Keratinocyte (primary cell): ENCODE data around the gene PIGZ. TPM values are rescaled to one million over a fixed set of nuclear protein-coding genes. Genes with fewer than 3 reads are reported as not detected.

Experiments
- DNase-seq: peaks from one replicate; pipeline ENCODE4 v3.0.0-alpha.2; 2011; ENCODE audit warnings: low read depth, missing footprints, low spot score
- FAIRE-seq: peaks from 2 replicates; lab custom pipeline; 2011; peaks lifted over from hg19 to GRCh38; lab: Jason Lieb, UNC
- H2AFZ ChIP-seq: 2 replicates; pipeline ENCODE4 v1.6.0; 2012; ENCODE audit warnings: low read length, control low read depth, inconsistent platforms; ENCODE audit not compliant: control insufficient read depth
- H3K27ac ChIP-seq: 2 replicates; pipeline ENCODE4 v1.5.1; 2011; ENCODE audit warnings: low read length; ENCODE audit not compliant: control insufficient read depth, insufficient read depth
- H3K27me3 ChIP-seq: 3 replicates; pipeline ENCODE4 v1.6.0; 2011; ENCODE audit warnings: low read length; ENCODE audit not compliant: control insufficient read depth, insufficient read depth; ENCODE audit errors: extremely low read depth
- H3K36me3 ChIP-seq, 2 experiments: 2 replicates in 1 of 2; 3 replicates in 1 of 2; pipeline ENCODE4 v1.5.1; 2011; ENCODE audit warnings: low read length in 2 of 2, mild to moderate bottlenecking in 1 of 2; ENCODE audit not compliant: control insufficient read depth in 2 of 2, insufficient read depth in 2 of 2; ENCODE audit errors: extremely low read depth in 1 of 2
- H3K4me1 ChIP-seq: 3 replicates; pipeline ENCODE4 v1.5.1; 2011; ENCODE audit warnings: low read length; ENCODE audit not compliant: control insufficient read depth, insufficient read depth; ENCODE audit errors: extremely low read depth
- H3K4me2 ChIP-seq: 3 replicates; pipeline ENCODE4 v1.6.0; 2011; ENCODE audit warnings: low read depth, low read length; ENCODE audit not compliant: control insufficient read depth, insufficient read depth; ENCODE audit errors: extremely low read depth
- H3K4me3 ChIP-seq, 3 experiments: fragments of 200-600 bp in 1 of 3; sonication (generic) in 1 of 3; 2 replicates in 2 of 3; 3 replicates in 1 of 3; pipeline ENCODE4 v1.5.1; 2011 to 2016; ENCODE audit warnings: low read length in 3 of 3, mild to moderate bottlenecking in 3 of 3, control low read depth in 2 of 3, inconsistent platforms in 1 of 3, low read depth in 1 of 3, mixed read lengths in 1 of 3, mixed run types in 1 of 3, moderate library complexity in 1 of 3; ENCODE audit not compliant: control insufficient read depth in 2 of 3, insufficient read depth in 2 of 3; ENCODE audit errors: extremely low read depth in 1 of 3
- H3K79me2 ChIP-seq: 2 replicates; pipeline ENCODE4 v1.6.0; 2012; ENCODE audit warnings: low read length; ENCODE audit not compliant: control insufficient read depth, insufficient read depth
- H3K9ac ChIP-seq: 3 replicates; pipeline ENCODE4 v1.6.0; 2011; ENCODE audit warnings: low read length; ENCODE audit not compliant: control insufficient read depth, insufficient read depth; ENCODE audit errors: extremely low read depth
- H3K9me1 ChIP-seq: 3 replicates; pipeline ENCODE4 v1.6.0; 2011; ENCODE audit warnings: low read length; ENCODE audit not compliant: control insufficient read depth, insufficient read depth; ENCODE audit errors: extremely low read depth
- H3K9me3 ChIP-seq: 2 replicates; pipeline ENCODE4 v1.5.1; 2012; ENCODE audit warnings: low read depth, low read length; ENCODE audit not compliant: control insufficient read depth
- H4K20me1 ChIP-seq: 3 replicates; pipeline ENCODE4 v1.6.0; 2011; ENCODE audit warnings: low read length; ENCODE audit not compliant: control insufficient read depth, insufficient read depth; ENCODE audit errors: extremely low read depth
- EZH2 ChIP-seq: IDR thresholded peaks from one replicate; pipeline ENCODE4 v1.6.1; 2012; ENCODE audit warnings: inconsistent platforms, mild to moderate bottlenecking, low read length, moderate library complexity
- dilution Hi-C: fragments of 300-500 bp; cut with MboI; formaldehyde crosslinking; loops from one replicate; pipeline ENCODE4 v1.7.0; 2020; ENCODE audit warnings: low sequenced_read_pairs; ENCODE audit not compliant: extremely low pct_ligation_motif_present
- polyA plus RNA-seq, 5 experiments: library from polyadenylated mRNA; depleted of rRNA in 3 of 5; stranded (reverse) in 3 of 5; stranded (forward) in 1 of 5; unstranded in 1 of 5; fragments of >200 nt; gene quantifications; 1 replicate in 1 of 5; 2 replicates in 3 of 5; 3 replicates in 1 of 5; pipeline versions ENCODE4 v1.2.1 to v1.2.3, GENCODE V29; 2011 to 2012; ENCODE audit warnings: missing spikeins in 2 of 5, low read depth in 1 of 5, low replicate concordance in 1 of 5
- TF ChIP-seq, protein P1 (sequence below), 3 experiments: IDR thresholded peaks in 1 of 3; conservative IDR thresholded peaks in 1 of 3; optimal IDR thresholded peaks in 1 of 3; 2 replicates in 2 of 3; 3 replicates in 1 of 3; pipeline versions ENCODE3 to v1.5.1; 2011; ENCODE audit warnings: low read length in 3 of 3, mild to moderate bottlenecking in 3 of 3, moderate library complexity in 2 of 3, control low read depth in 1 of 3, inconsistent platforms in 1 of 3; ENCODE audit not compliant: insufficient read depth in 2 of 3; ENCODE audit errors: extremely low read depth in 1 of 3

Gene PIGZ
- polyA plus RNA-seq, 1 donor (not counting 4 experiments of a cell fraction or from before 2014, with no cell fraction given): 1.4 TPM

GRCh38 chr3:196997311-196997710, 28.7 kb upstream of the PIGZ start:
- no peaks in the 10 kb centered on the region for H3K9me3 ChIP-seq
- no peaks in the 10 kb centered on the region for H3K79me2 ChIP-seq
- no peaks in the 10 kb centered on the region for H3K36me3 ChIP-seq
- DNase-seq: no peak
- no peaks in the 10 kb centered on the region for H3K27me3 ChIP-seq
- H3K4me1 ChIP-seq: peaks cover 26% of the 10 kb centered on the region
- dilution Hi-C loops: no loop called here
- H3K27ac ChIP-seq: no peak overlapping the region
- peak overlapping the region; percentile 61 for H3K4me2 ChIP-seq
- no peak for FAIRE-seq
- H4K20me1 ChIP-seq: no peaks in the 10 kb centered on the region
- no peak overlapping the region for H3K4me3 ChIP-seq
- no peak overlapping the region for H3K9ac ChIP-seq
- TF ChIP-seq, protein P1, sequence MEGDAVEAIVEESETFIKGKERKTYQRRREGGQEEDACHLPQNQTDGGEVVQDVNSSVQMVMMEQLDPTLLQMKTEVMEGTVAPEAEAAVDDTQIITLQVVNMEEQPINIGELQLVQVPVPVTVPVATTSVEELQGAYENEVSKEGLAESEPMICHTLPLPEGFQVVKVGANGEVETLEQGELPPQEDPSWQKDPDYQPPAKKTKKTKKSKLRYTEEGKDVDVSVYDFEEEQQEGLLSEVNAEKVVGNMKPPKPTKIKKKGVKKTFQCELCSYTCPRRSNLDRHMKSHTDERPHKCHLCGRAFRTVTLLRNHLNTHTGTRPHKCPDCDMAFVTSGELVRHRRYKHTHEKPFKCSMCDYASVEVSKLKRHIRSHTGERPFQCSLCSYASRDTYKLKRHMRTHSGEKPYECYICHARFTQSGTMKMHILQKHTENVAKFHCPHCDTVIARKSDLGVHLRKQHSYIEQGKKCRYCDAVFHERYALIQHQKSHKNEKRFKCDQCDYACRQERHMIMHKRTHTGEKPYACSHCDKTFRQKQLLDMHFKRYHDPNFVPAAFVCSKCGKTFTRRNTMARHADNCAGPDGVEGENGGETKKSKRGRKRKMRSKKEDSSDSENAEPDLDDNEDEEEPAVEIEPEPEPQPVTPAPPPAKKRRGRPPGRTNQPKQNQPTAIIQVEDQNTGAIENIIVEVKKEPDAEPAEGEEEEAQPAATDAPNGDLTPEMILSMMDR (optimal IDR thresholded peaks at IDR 0.05 in 1 of 3, IDR thresholded peaks at IDR 0.05 in 1 of 3, conservative IDR thresholded peaks at IDR 0.05 in 1 of 3; ENCODE audit: extremely low read depth in 1 of 3, insufficient read depth in 2 of 3, low read length in 3 of 3): no peak
- TF ChIP-seq EZH2: no peak
- H3K9me1 ChIP-seq: no peaks in the 10 kb centered on the region
- H2AFZ ChIP-seq: peak overlapping the region; percentile 98

DNA sequence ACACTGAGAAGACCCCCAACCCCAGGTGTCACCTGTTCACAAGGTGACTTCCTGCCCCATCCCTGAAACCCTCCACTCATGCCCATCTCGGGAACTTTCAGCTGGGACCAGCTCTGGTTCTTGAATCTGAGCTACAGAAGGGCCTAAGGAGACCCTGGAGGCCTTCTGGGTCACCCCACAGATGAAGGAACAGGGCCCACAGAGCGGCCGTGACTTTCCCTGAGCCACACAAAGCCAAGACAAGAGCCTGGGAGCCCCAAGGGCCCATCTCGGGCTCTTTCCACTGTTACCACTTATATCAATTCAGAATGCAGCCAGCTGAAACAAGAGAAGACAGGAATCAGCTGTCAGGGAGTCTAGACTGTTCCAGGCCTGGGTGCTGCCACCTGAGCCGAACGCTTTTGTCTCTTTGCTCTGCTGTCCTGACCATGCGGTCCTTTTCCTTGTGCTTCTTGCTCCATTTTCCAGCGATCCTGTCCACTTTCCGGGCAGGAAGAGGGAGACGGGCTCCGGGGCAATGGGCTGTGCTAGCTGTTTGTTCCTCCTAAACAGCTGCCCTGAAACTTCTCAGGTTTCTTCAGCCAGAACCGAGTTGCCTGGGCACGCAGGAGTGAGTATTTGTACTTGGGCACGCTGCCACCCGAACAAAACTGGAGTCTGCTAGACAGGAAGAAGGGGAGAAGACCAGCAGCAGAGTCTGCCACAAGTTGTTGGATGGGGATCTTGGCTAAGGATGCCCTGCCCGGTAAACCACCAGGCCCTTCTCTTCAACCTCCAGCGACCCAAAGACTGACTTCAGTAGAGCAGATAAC, 28.0 kb upstream of the PIGZ start:
- Histone ChIP-seq H2AFZ (peak overlapping the region; percentile 98), H3K4me1 (peaks cover 19% of the 10 kb centered on the region), H3K27me3 (no peaks in the 10 kb centered on the region), H3K4me2 (peak overlapping the region; percentile 61), H3K79me2 (no peaks in the 10 kb centered on the region), H3K4me3 (peak overlapping the region in 1 of 3 experiments; percentile 2), H3K27ac (peak overlapping the region; percentile 53), H4K20me1 (no peaks in the 10 kb centered on the region), H3K9ac (peak overlapping the region; percentile 69), H3K9me1 (no peaks in the 10 kb centered on the region), H3K9me3 (no peaks in the 10 kb centered on the region), H3K36me3 (no peaks in the 10 kb centered on the region)
- FAIRE-seq (peak; percentile 82), DNase-seq (peak; percentile 41)
- dilution Hi-C loops: no loop called here
- TF ChIP-seq, protein P1 (optimal IDR thresholded peaks at IDR 0.05 in 1 of 3, IDR thresholded peaks at IDR 0.05 in 1 of 3, conservative IDR thresholded peaks at IDR 0.05 in 1 of 3; ENCODE audit: extremely low read depth in 1 of 3, insufficient read depth in 2 of 3, low read length in 3 of 3): no peak
- TF ChIP-seq EZH2: no peak
